GM18517 (cell line): ENCODE data around the gene TTC16.

Experiments used
- ATAC-seq: cut with Tn5 transposase; IDR thresholded peaks from one replicate; pipeline ENCODE4 v1.9.1; 2021; ENCODE audit warnings: mild to moderate bottlenecking, moderate library complexity; ENCODE audit not compliant: unreplicated experiment

The TTC16 gene

GRCh38 chr9:127761491-127761956 lies 45.6 kb downstream of the TTC16 start:
- ATAC-seq = no peak

- ATAC-seq = no peak
Observed at GRCh38 chr9:127762111-127762676, 46.3 kb downstream of the TTC16 start.

- no peak for ATAC-seq
Observed at GRCh38 chr9:127763918-127764384, 48.1 kb downstream of the TTC16 start.

- ATAC-seq = no peak
Observed at GRCh38 chr9:127765418-127765817, 49.5 kb downstream of the TTC16 start.

GRCh38 chr9:127767410-127767809 lies 51.5 kb downstream of the TTC16 start:
- no peak for ATAC-seq

GRCh38 chr9:127767909-127768331 lies 52.0 kb downstream of the TTC16 start:
- ATAC-seq = no peak

- no peak for ATAC-seq
Observed at GRCh38 chr9:127768698-127769097, 52.8 kb downstream of the TTC16 start.

- ATAC-seq = no peak
Observed at GRCh38 chr9:127769101-127769500, 53.2 kb downstream of the TTC16 start.

GRCh38 chr9:127769929-127770582 lies 54.2 kb downstream of the TTC16 start:
- ATAC-seq = no peak

- no peak for ATAC-seq
Observed at GRCh38 chr9:127770583-127770904, 54.7 kb downstream of the TTC16 start.

GRCh38 chr9:127770905-127771569 lies 55.2 kb downstream of the TTC16 start:
- ATAC-seq = peak; percentile 80

GRCh38 chr9:127771570-127772189 lies 55.8 kb downstream of the TTC16 start:
- ATAC-seq = no peak

- ATAC-seq = no peak
Observed at GRCh38 chr9:127772603-127773002, 56.7 kb downstream of the TTC16 start.

GRCh38 chr9:127773272-127773671 lies 57.4 kb downstream of the TTC16 start:
- ATAC-seq = no peak

GRCh38 chr9:127773981-127774380 lies 58.1 kb downstream of the TTC16 start:
- no peak for ATAC-seq

- no peak for ATAC-seq
Observed at GRCh38 chr9:127776195-127776923, 60.5 kb downstream of the TTC16 start.

GRCh38 chr9:127776924-127777289 lies 61.0 kb downstream of the TTC16 start:
- no peak for ATAC-seq

- ATAC-seq = no peak
Observed at GRCh38 chr9:127777368-127777980, 61.6 kb downstream of the TTC16 start.

- no peak for ATAC-seq
Observed at GRCh38 chr9:127778280-127779135, 62.6 kb downstream of the TTC16 start, which contains the start of gene SH2D3C. TSS of gene SH2D3C (minus strand) at chr9:127778666. CDS start at chr9:127778627, 39 bp downstream.
